Fibroblast of the aortic adventitia (primary cell): Measurements from ENCODE around the gene STIM1. TPM values are rescaled to one million over a fixed set of nuclear protein-coding genes. Genes with fewer than 3 reads are reported as not detected.

ENCODE experiments used
- DNase-seq: peaks from one replicate; pipeline ENCODE4 v3.0.0-alpha.2; 2010; ENCODE audit warnings: low read depth
- H3K4me3 ChIP-seq: 2 replicates; pipeline ENCODE4 v1.5.1; 2011; ENCODE audit warnings: low read depth, mild to moderate bottlenecking, control low read depth, low read length, moderate library complexity
- total RNA-seq: library from RNA; depleted of rRNA; stranded (reverse); fragments of >200 nt; gene quantifications from 2 replicates; pipeline ENCODE4 v1.2.3, GENCODE V29; 2012; ENCODE audit warnings: low replicate concordance
- TF ChIP-seq, protein P1 (sequence below): IDR thresholded peaks from 2 replicates; pipeline ENCODE4 v1.5.1; 2011; ENCODE audit warnings: mild to moderate bottlenecking, low read length, control low read depth, inconsistent platforms; ENCODE audit not compliant: insufficient read depth

STIM1 gene
- total RNA-seq, 1 donor, result 21.6 TPM

DNA sequence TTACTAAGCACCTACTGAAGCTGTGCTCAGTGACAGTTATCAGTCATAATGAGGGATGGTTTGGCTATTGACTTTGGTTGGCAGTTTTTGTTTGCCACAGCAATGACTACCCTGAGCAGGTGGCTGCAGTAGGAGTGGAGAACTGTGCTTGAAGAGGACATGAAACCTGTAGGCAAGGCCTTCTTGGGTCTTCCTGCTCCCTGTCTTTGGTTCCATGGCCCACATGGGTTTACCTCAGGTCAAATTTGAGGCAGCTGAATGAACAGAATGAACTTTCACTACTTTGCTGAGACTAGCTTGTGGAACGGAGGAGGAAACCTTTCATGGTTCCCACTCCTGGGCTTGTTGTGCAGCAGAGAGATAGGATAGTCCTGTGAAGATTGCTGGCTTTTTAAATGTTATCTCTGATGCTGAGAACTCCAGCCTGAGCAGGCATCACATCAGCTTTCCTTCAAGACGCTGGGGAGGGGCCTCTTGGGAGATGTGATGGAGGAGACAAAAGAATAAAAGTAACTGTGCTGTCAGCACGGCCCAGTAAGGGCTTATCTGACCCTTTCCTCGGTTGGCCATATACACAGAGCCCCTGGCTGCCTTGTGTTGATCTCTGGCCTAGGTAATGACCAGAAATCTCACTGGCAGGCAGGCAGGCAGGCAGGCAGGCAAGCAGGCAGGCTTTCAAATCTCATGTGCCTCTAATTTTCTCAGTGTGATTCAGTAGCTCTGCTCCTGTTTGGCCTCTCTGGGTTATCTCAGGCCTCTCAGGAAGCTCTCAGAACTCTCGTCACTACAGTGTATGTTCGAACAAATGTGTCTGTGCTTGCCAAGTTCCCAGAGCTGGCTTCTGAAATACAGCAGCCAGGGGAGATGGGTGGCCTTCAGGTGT is 12.0 kb downstream of the STIM1 start:
- TF ChIP-seq, protein P1, sequence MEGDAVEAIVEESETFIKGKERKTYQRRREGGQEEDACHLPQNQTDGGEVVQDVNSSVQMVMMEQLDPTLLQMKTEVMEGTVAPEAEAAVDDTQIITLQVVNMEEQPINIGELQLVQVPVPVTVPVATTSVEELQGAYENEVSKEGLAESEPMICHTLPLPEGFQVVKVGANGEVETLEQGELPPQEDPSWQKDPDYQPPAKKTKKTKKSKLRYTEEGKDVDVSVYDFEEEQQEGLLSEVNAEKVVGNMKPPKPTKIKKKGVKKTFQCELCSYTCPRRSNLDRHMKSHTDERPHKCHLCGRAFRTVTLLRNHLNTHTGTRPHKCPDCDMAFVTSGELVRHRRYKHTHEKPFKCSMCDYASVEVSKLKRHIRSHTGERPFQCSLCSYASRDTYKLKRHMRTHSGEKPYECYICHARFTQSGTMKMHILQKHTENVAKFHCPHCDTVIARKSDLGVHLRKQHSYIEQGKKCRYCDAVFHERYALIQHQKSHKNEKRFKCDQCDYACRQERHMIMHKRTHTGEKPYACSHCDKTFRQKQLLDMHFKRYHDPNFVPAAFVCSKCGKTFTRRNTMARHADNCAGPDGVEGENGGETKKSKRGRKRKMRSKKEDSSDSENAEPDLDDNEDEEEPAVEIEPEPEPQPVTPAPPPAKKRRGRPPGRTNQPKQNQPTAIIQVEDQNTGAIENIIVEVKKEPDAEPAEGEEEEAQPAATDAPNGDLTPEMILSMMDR, result no peak
- peak; percentile 48 for DNase-seq
- H3K4me3 ChIP-seq, result no peak overlapping the region

DNA sequence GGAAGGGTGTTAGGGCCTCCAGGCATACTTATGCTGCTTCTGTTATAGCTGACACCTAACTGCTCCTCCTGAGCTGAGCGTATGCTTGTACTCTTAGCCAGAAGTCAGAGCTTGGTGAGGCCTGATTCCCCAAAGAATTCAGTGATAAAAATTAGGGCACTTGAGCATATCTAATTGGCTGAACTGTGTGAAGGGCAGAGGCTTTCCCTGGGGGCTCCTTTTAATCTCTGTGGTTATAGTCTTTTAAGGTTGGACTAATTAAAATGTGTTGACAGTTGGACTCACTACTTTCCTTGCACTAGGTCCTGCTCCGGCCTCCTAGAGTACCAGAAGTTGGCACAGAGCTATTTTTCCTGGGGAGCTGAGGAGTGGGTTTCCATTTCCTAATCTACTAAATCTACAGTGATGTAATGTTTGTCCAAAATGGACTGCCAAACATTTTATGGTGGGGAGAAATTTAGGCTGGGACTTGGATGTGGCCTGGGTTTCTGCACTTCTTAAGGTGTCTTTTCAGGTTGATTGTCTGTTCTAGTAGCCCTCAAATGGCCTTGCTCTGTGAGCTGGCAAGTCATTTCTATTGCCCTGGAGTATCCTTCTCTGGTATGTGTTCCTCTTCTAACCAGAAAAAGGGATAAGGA is 18.4 kb downstream of the STIM1 start:
- TF ChIP-seq, protein P1, result no peak
- DNase-seq, result no peak

DNA sequence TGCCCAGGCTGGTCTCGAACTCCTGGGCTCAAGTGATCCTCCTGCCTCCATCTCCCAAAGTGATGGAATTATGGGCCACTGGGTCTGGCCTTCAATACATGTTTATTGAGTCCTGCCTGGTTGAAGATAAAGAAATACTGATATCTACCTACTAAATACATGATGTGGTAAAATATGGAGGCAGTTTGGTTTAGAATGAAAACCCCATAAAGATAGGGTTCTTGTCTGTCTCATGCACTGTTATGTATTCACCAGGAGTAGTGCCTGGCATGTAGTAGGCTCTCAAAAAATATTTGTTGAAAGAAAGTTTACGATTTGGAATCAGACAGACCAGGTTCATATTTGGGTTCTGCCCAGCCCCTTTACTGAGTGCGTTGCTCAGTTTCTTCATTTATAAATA is 21.1 kb downstream of the STIM1 start:
- DNase-seq, result no peak
- TF ChIP-seq, protein P1, result no peak
- no peak overlapping the region for H3K4me3 ChIP-seq

More for the DNA sequence above, 18.4 kb downstream of the STIM1 start:
- no peak overlapping the region for H3K4me3 ChIP-seq

DNA sequence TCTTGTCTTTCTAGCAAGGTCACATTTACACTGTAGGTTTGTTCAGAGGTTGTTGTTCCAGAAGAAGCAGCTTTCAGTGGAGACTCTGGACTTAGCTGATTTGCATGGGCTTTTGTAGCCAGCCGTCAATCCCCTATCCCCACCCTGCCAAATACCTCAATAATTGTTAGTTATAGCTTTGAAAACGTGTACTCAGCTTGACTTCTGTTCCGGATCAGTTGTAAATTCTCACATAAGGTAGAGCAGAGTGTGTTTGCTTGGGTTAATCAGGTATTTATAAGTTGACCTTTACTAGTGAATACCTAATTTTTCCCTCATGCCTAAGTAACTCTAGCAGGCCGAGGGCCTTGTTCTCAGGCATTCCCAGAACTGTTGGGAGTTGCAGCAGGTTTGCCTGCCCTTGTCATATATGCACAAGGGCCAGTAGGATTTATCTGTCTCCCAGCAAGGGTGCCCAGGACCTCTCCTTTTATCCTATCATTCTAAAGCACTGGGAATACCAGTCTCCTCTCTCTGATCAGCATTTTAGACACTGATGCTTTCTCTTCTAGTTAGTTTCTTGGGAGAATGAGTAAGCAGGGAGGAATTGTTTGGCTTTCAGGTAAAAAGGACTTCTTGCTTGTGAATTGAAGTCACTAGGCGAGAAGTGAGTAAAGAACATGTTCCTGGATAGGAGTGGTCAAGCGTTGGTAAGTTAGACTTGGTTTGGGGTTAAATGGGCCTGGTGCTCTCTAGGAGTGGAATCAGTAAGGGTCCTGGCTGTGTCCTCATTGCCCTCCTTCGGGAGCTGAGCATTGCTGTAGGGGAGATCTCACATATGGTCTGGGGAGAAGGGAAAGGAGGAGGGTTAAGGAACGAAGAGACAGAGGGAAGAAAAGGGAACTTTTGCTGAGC is 22.1 kb downstream of the STIM1 start:
- TF ChIP-seq, protein P1, result no peak
- no peak for DNase-seq
- H3K4me3 ChIP-seq, result no peak overlapping the region

DNA sequence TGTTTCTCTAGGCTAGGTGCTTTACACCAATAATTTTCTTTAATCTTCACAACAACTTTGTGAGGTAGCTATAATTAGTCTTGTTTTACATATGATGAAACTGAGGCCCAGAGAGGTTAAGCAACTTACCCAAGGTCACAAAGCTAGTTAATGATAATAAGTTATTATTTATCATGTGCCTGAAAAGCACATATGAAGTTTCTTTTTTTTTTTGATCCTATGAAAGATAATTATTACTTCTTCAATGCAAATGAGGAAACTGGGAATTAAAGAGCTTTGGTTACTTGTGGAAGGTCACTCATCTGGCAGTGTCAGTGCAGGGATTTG is 22.8 kb downstream of the STIM1 start:
- no peak for DNase-seq
- H3K4me3 ChIP-seq, result no peak overlapping the region
- TF ChIP-seq, protein P1, result no peak

DNA sequence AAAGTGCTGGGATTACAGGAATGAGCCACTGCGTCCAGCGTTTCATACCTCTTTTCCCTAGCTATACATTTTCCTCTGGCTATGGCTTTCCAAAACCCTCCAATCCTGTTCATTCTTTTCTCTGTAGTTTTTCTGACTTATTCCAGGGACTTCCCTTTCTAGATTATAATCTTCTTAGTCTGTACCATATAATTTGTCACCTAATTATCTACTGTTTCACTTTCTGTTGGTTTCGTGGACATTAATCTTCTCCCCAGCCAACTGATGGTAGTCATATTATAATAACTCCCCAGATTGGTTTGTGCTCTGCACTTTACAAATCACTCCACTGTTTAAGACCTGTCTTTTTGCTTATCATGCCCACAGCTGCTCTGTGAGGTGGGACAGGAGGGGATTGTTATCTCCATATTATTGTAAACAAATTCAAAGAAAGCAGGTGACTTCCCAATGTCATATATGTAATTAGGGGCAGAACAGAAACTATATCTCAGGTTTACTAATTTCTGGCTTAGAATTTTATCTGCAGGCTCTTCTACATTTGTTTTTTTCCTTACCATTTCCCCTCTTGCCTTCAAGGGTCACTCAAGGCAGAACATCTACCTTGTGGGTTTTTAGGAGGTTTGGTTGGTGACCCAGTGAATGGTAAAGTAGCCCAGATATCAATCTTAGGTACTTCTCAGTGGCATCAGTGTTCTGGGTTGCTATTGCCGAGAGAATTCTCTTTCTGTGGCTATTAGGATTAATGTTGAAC is 23.9 kb downstream of the STIM1 start:
- DNase-seq, result no peak
- TF ChIP-seq, protein P1, result no peak
- H3K4me3 ChIP-seq, result no peak overlapping the region
